ENCODE data around the gene ZNF385C. TPM values are rescaled to one million over a fixed set of nuclear protein-coding genes. Genes with fewer than 3 reads are reported as not detected.

ZNF385C gene
- total and polyA plus RNA-seq, 2 of the 13 experiments (the other 11 are each of a cell fraction or from before 2014, with no cell fraction given) = 2.3 to 6.1 TPM

GRCh38 chr17:42027590-42027889, 70.7 kb downstream of the ZNF385C start:
- intact Hi-C loops (cut with micrococcal nuclease; ENCODE audit: unreplicated experiment) = no loop called here
- no peaks in the 10 kb centered on the region for H3K9me3 ChIP-seq (ENCODE audit: low read length)
- no peak; the same call in 2 of the 3 replicates for ATAC-seq
- H3K4me2 ChIP-seq (ENCODE audit: low read depth, low read length) = peak overlapping the region; percentile 91
- no peak for DNase-seq (ENCODE audit: low spot score)
- H3K27me3 ChIP-seq (ENCODE audit: control insufficient read depth in 1 of 2, insufficient read depth in 2 of 2, low read length in 2 of 2) = no peaks in the 10 kb centered on the region
- POLR2A ChIA-PET = interaction anchor here (2.5 to 5.1 kb wide), 3 partner anchors 11 to 68 kb away, joined by 15 to 37 read pairs (median 35); partner anchors contain the start of genes CNP and DNAJC7
- no peak for FAIRE-seq
- in situ Hi-C loops (cut with HindIII; ENCODE audit: extremely low pct_ligation_motif_present, low pct_unique_long_range_greater_than_20kb) = loop anchor here (5.0 kb wide), 1 partner anchor 85 kb away; the partner anchor contains the start of gene DHX58
- CTCF ChIA-PET (ENCODE audit: low intra/inter-chr PET ratio, low total read pairs) = interaction anchor here (1.6 to 2.5 kb wide), 2 partner anchors 64 to 89 kb away, joined by 6 to 26 read pairs; no protein-coding TSS in a partner anchor
- H3K4me3 ChIP-seq (replicated peaks in 1 of 3; ENCODE audit: insufficient read depth in 1 of 3, low read depth in 2 of 3, low read length in 3 of 3) = peak overlapping the region in 1 of 3 experiments; percentile 63; a peak in 1 of 6 replicates
- TF ChIP-seq PCBP1 (IDR thresholded peaks at IDR 0.05; ENCODE audit: borderline replicate concordance, low read depth, low read length) (0 out of 2 replicates have a peak, but pooled peaks have one; percentile 48), ZNF468 (CRISPR knock-in tag; IDR thresholded peaks at IDR 0.05) (no peak)
- H4K20me1 ChIP-seq (ENCODE audit: insufficient read depth, low read length) = no peaks in the 10 kb centered on the region
- H3K9ac ChIP-seq (ENCODE audit: insufficient read depth, low read depth, low read length) = no peak overlapping the region
- 91% methylated on average over 5 of the region's 5 CpGs for WGBS (ENCODE audit: low lambda C conversion rate)
- H3K27ac ChIP-seq (ENCODE audit: extremely low read length, insufficient read depth, low read length) = no peak overlapping the region
- no peak overlapping the region for H2AFZ ChIP-seq (ENCODE audit: low read length)
- no TSS peak for BruUV-seq (replicated peaks)
- H3K79me2 ChIP-seq (ENCODE audit: insufficient read depth, low read length) = no peaks in the 10 kb centered on the region
- H3K4me1 ChIP-seq (ENCODE audit: insufficient read depth, low read length) = peaks cover 61% of the 10 kb centered on the region
- H3K36me3 ChIP-seq (replicated peaks in 1 of 2; ENCODE audit: control insufficient read depth in 1 of 2, insufficient read depth in 2 of 2, low read length in 2 of 2) = peaks cover 8 to 17% of the 10 kb centered on the region in 2 experiments

GRCh38 chr17:42026857-42027589, 71.2 kb downstream of the ZNF385C start:
- no peak overlapping the region for H3K9ac ChIP-seq (ENCODE audit: insufficient read depth, low read depth, low read length)

More at GRCh38 chr17:42026857-42027589, 71.2 kb downstream of the ZNF385C start:
- Histone ChIP-seq H4K20me1 (ENCODE audit: insufficient read depth, low read length) (no peaks in the 10 kb centered on the region), H3K4me2 (ENCODE audit: low read depth, low read length) (no peak overlapping the region), H3K9me3 (ENCODE audit: low read length) (no peaks in the 10 kb centered on the region), H2AFZ (ENCODE audit: low read length) (no peak overlapping the region), H3K4me3 (replicated peaks in 1 of 3; ENCODE audit: insufficient read depth in 1 of 3, low read depth in 2 of 3, low read length in 3 of 3) (no peak overlapping the region), H3K27me3 (ENCODE audit: control insufficient read depth in 1 of 2, insufficient read depth in 2 of 2, low read length in 2 of 2) (no peaks in the 10 kb centered on the region), H3K27ac (ENCODE audit: extremely low read length, insufficient read depth, low read length) (no peak overlapping the region), H3K79me2 (ENCODE audit: insufficient read depth, low read length) (no peaks in the 10 kb centered on the region), H3K36me3 (replicated peaks in 1 of 2; ENCODE audit: control insufficient read depth in 1 of 2, insufficient read depth in 2 of 2, low read length in 2 of 2) (peaks cover 9 to 22% of the 10 kb centered on the region in 2 experiments), H3K4me1 (ENCODE audit: insufficient read depth, low read length) (peaks cover 59% of the 10 kb centered on the region)
- WGBS (ENCODE audit: low lambda C conversion rate) = 93% methylated on average over 16 of the region's 17 CpGs
- no peak for DNase-seq (ENCODE audit: low spot score)
- intact Hi-C loops (cut with micrococcal nuclease; ENCODE audit: unreplicated experiment) = no loop called here
- FAIRE-seq = no peak
- in situ Hi-C loops (cut with HindIII; ENCODE audit: extremely low pct_ligation_motif_present, low pct_unique_long_range_greater_than_20kb) = loop anchor here (5.0 kb wide), 1 partner anchor 85 kb away; the partner anchor contains the start of gene DHX58
- no peak for ATAC-seq
- no peak for TF ChIP-seq PHF8 (CRISPR knock-in tag; IDR thresholded peaks at IDR 0.05)
- no peak for TF ChIP-seq HNF1A (IDR thresholded peaks at IDR 0.05; ENCODE audit: low read depth)
- TF ChIP-seq HNF1A (CRISPR knock-in tag; IDR thresholded peaks at IDR 0.05; ENCODE audit: borderline replicate concordance) = 0 out of 2 replicates have a peak, but pooled peaks have one; percentile 6
- TF ChIP-seq ZGPAT (CRISPR knock-in tag; IDR thresholded peaks at IDR 0.05) = no peak
- peak; percentile 71 for TF ChIP-seq AGO2 (optimal IDR thresholded peaks at IDR 0.05; ENCODE audit: low read depth, low read length)
- peak; percentile 41 for TF ChIP-seq AGO1 (IDR thresholded peaks at IDR 0.05; ENCODE audit: low read depth, low read length, poor library complexity, severe bottlenecking)
- CTCF ChIA-PET (ENCODE audit: low intra/inter-chr PET ratio, low total read pairs) = interaction anchor here (1.2 to 2.5 kb wide), 2 partner anchors 23 to 64 kb away, joined by 5 to 26 read pairs; partner anchors contain the start of gene C17orf113
- no TSS peak for BruUV-seq (replicated peaks)
- POLR2A ChIA-PET = interaction anchor here (1.1 to 5.1 kb wide), 8 partner anchors 10 to 339 kb away, joined by 3 to 37 read pairs (median 4); partner anchors contain the start of genes CNP, DHX58 and DNAJC7
